Inflammatory macrophage (primary cell): ENCODE data around the gene FAM120A.

Source experiments
- DNase-seq, 2 donors: peaks; one replicate each; pipeline ENCODE4 v3.0.0-alpha.2; 2020 to 2022

Gene FAM120A

GRCh38 chr9:93596399-93596798, 144.9 kb downstream of the FAM120A start:
- DNase-seq = no peak

- DNase-seq = no peak
These were observed 145.7 kb downstream of the FAM120A start for GRCh38 chr9:93597142-93597706.

- DNase-seq = no peak
These were observed 146.6 kb downstream of the FAM120A start for GRCh38 chr9:93597871-93598646.

- DNase-seq = no peak
These were observed 147.3 kb downstream of the FAM120A start for GRCh38 chr9:93598647-93599241.

- DNase-seq = no peak
These were observed 148.3 kb downstream of the FAM120A start for GRCh38 chr9:93599571-93600403.

GRCh38 chr9:93600504-93600903, 149.0 kb downstream of the FAM120A start:
- DNase-seq = no peak

- DNase-seq = no peak
These were observed 149.6 kb downstream of the FAM120A start for GRCh38 chr9:93601063-93601462.

- no peak for DNase-seq
These were observed 150.2 kb downstream of the FAM120A start for GRCh38 chr9:93601666-93602065.

GRCh38 chr9:93603011-93603410, 151.5 kb downstream of the FAM120A start:
- no peak for DNase-seq

GRCh38 chr9:93603906-93604326, 152.4 kb downstream of the FAM120A start:
- DNase-seq = no peak

- no peak for DNase-seq
These were observed 154.7 kb downstream of the FAM120A start for GRCh38 chr9:93606187-93606586.

- no peak for DNase-seq
These were observed 158.7 kb downstream of the FAM120A start for GRCh38 chr9:93610206-93610605.

- no peak for DNase-seq
These were observed 160.7 kb downstream of the FAM120A start for GRCh38 chr9:93612052-93612795.

GRCh38 chr9:93612796-93613154, 161.3 kb downstream of the FAM120A start:
- DNase-seq = peak in 1 of 2 donors; percentile 6

GRCh38 chr9:93613174-93613573, 161.7 kb downstream of the FAM120A start:
- no peak for DNase-seq

GRCh38 chr9:93613791-93614190, 162.3 kb downstream of the FAM120A start:
- DNase-seq = no peak

GRCh38 chr9:93614830-93615468, 163.5 kb downstream of the FAM120A start:
- no peak for DNase-seq
